ENCODE data around the gene CNTN1.
A peak's percentile ranks its signal among the peaks of the same experiment; 100 is the strongest.

CNTN1 gene

DNA sequence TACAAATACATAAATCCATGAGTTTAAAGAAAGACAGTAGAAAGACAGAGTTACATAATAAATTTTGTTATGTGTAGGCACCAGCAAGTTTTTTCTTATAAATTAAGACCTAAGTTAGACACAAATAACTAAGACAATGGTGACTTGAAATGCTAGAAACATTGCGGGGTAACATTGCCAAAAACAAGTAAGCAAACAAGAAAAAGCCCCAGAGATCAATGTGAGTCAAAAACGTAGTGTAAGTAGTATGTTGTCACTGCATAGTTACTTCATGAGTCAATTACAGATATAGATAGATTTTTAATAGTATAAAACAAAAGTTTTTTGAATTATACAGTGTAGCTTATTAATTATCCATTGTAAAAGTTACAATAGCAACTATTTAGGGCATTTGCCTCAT is 83.4 kb downstream of the CNTN1 start:
- DNase-seq: no peak

DNA sequence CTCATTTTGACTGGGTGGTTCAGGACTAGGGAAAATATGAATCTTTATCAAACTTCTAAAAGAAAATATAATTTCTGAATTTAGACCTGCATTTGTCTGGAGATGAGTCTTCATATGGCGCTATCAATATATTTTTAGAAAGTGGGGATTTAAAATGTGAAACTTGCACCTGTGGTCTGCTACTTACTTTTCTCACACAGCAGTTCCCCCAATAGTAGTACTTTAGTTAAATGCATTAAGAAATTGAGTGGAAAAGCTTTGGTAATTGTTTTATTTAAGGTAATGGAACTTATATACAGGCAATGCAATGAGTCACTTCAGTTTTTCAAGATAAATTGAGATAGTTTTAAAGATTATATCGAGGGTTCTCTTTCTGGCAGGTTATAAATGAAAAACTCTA is 91.9 kb downstream of the CNTN1 start:
- no peak for DNase-seq

- DNase-seq: no peak
Measured at GRCh38 chr12:40788276-40788675, 96.0 kb downstream of the CNTN1 start.

DNA sequence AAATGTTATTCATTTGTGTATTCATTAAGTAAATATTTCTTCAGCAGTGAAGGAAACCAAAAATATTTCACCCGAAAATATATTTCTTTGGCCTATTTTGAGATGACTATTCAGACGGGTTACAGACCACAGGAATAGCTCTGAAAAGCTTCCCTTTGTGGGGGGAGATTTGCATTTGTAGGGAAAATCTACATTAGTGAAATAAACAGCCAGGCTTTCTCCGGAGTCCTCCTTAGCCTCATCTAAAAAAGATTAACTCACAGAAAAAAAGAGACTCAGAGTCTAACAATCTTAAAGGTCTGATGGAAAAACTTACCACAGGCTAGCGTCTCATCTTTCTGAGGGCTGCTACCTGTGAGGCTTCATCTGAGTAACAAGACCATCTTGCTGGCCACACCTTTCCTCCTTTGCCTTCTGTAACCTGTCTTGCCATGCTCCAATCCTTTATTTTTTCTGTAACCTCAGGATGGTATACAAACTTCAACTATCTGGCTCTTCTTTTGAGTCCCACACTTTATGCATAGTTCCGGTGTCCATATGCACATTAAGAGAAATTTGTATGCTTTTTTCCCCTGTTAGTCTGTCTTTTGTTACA is 100.7 kb downstream of the CNTN1 start:
- no peak for DNase-seq

DNA sequence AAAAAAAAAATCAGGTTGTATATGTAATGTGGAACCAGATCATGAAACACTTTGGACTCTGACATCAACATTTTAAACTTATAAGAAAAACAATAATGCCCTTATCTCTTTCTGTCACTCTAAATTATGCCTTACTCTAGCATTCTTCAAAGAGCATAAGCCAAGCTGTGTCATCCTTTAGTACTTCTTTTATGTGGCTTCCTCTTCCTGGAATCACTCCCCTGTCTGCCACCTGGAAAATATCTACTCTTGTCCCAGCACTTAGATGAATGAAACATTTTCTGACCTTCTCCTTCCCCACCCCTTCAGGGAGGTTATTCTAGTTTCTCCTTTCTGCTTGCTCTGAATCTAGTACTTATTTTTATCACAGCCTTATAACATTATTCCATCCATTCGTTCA is 101.2 kb downstream of the CNTN1 start:
- DNase-seq: no peak

GRCh38 chr12:40794087-40794486 is 101.8 kb downstream of the CNTN1 start:
- no peak for DNase-seq

GRCh38 chr12:40801082-40801481 is 108.8 kb downstream of the CNTN1 start:
- DNase-seq: no peak

- DNase-seq: no peak
Measured at GRCh38 chr12:40801861-40802260, 109.6 kb downstream of the CNTN1 start.

DNA sequence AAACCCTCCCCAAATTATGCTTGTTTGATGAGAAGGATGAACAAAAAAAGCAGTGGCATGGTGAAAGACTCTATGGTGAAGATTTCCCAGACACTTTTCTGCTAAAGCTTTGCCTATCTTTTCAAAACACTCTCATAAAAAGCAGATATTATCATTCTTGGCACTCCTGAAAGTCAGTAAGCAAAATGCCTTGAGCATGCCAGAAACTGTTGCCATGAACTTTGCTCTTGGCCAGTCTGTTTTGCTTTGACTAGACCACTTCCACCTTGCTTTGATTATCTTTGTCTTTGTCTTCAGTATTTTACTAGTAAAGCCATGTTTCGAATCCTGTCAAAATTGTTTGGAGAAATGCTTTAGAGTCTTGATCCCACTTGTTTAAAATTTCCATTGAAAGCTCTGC is 110.4 kb downstream of the CNTN1 start:
- no peak for DNase-seq

DNA sequence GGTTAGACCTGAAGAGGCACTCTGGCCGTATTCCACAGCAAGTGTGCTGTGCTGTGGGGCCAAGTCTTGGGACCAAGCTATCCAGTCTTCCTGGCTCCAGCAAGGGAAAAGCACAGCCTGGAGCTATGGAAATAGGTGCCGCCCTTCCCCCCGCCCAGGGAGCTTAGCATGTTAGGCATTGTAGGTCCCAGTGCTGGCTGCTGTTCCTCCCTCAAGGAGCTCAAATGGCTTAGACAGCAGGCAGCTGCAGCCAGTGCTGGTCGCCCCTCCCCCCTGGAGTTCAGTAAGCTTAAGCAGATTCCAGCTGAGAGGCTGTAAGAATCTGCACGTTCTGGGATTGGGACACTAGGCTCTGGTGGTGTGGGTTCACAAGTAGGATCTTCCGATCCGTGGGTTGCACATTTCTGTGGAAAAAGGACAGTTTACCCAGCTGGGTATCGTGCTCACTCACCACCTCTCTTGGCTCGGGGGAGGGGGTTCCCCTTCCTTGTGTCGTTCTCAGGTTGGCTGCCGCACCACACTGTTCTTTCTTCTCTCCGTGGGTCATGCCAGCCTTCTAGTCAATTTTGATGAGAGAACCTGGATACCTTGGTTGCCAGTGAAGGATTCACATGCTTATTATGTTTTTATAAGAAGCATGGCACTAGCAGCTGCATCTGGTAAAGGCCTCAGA is 127.3 kb downstream of the CNTN1 start:
- DNase-seq: peak; percentile 50

DNA sequence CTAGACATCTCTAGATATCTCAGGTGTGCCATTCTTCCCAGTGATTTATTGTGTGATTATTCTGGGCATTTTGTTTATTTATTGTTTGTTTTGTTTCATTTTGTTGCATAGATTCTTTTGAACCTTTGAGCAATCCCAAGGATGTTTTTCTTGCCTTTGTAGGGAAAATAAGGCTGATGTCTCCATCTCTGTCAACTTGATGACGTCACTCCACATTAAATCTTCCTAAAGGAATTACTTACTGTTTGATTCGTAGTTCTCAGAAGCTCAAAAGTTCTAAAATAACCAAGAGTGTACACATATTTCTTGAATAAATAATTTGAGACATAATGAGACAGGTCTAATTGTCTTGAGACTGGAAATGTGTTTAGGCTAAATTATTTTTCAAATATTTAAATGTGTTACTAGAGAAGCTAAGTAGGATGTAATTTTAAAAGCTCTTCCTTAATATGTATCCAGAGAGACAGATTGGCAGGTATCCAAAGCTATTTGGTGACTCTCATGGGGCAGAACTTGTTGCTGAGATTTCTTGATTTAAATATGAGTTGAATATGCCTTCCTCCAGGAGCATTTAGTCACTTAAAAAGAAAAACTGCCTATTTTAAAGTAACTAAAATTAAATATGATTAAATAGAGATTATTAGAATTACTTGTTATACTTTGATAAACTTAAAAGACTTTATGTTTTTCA is 128.7 kb downstream of the CNTN1 start:
- no peak for DNase-seq

- DNase-seq: no peak
Measured at GRCh38 chr12:40825156-40825555, 132.9 kb downstream of the CNTN1 start.

- no peak for DNase-seq
Measured at GRCh38 chr12:40827683-40828592, 135.7 kb downstream of the CNTN1 start.

GRCh38 chr12:40828593-40828990 is 136.4 kb downstream of the CNTN1 start:
- DNase-seq: no peak

GRCh38 chr12:40829738-40830144 is 137.5 kb downstream of the CNTN1 start:
- no peak for DNase-seq

GRCh38 chr12:40831916-40832315 is 139.7 kb downstream of the CNTN1 start:
- no peak for DNase-seq

DNA sequence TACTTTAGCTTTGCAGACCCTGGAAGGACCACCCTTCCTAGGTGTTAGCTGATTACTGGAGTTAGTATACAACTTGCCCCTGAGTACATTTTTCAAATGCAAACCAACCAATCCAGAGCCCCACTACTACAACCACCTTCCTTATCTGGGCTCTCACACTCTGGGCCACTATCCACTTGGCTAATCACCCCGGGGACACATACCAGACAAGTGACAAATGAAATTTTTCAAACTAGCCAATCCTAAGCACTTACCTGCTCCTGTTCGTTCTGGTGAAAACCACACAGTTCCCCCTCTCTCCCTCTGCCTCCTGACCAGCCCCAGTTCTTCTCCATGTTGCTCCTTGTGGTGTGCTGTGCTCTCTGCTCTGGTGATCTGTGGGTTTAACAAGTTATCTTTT is 140.4 kb downstream of the CNTN1 start:
- no peak for DNase-seq

- DNase-seq: no peak
Measured at GRCh38 chr12:40833818-40834217, 141.6 kb downstream of the CNTN1 start.

- DNase-seq: no peak
Measured at GRCh38 chr12:40834321-40834720, 142.1 kb downstream of the CNTN1 start.

DNA sequence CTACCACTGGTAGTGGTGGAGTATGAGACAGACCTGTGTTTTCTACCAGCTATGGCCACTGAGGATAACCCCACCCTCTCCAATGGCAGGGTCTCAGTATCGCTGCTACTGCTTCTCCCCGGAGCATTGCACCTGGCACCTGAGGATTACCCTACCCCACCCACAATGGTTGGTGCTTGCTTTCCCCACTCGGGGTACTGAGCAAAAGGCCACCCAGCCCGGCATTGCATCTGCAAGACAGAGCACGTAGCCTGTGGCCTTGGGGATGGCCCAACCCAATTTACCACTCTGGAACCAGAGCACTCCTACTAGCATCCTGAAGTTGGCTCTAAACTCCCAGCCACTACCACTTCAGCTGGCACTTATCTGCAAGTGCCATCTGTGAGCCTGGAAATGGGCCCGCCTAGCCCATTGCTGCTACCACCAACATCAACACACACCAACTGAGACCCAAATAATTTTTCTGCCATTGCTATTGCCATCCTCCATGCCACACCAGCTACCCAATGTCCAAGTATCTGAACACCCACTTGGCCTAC is 145.7 kb downstream of the CNTN1 start:
- DNase-seq: no peak

GRCh38 chr12:40843495-40843894 is 151.3 kb downstream of the CNTN1 start:
- no peak for DNase-seq

- no peak for DNase-seq
Measured at GRCh38 chr12:40853221-40853620, 161.0 kb downstream of the CNTN1 start.

DNA sequence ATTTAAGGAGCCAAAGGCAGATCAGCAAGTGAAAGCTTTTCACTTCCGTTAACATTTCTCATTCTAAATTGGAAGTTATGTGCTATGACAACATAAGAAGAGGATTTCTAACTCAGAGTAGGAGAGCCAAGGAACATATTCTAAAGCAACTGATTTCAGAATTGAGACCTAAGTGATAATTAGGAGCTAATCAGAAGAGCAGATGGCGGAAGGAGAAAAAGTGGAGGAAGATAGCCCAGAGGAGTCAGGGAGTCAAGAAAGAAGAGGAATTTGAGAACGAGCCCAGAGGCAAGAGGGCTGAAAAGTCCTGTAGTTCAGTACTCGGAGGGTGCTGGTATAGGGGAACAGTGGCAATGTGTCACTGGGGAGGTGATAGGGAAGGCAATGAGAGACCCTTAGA is 162.4 kb downstream of the CNTN1 start:
- DNase-seq: no peak
